Astrocyte of the spinal cord (primary cell): Measurements from ENCODE around the gene NOP10.

Experiments used
- DNase-seq: peaks from one replicate; pipeline ENCODE4 v3.0.0; 2011; ENCODE audit warnings: low read depth, low spot score
- H3K4me3 ChIP-seq: 2 replicates; pipeline ENCODE4 v1.5.1; 2011; ENCODE audit warnings: low read depth, mild to moderate bottlenecking, low read length, moderate library complexity
- in situ Hi-C: cut with HindIII; loops from 2 replicates; pipeline ENCODE4 v1.10.0; 2017; ENCODE audit warnings: low sequenced_read_pairs
- TF ChIP-seq, protein P1 (sequence below): IDR thresholded peaks from 2 replicates; pipeline ENCODE4 v1.5.1; 2012; ENCODE audit warnings: low read depth, mild to moderate bottlenecking, low read length, inconsistent platforms

NOP10 gene

DNA sequence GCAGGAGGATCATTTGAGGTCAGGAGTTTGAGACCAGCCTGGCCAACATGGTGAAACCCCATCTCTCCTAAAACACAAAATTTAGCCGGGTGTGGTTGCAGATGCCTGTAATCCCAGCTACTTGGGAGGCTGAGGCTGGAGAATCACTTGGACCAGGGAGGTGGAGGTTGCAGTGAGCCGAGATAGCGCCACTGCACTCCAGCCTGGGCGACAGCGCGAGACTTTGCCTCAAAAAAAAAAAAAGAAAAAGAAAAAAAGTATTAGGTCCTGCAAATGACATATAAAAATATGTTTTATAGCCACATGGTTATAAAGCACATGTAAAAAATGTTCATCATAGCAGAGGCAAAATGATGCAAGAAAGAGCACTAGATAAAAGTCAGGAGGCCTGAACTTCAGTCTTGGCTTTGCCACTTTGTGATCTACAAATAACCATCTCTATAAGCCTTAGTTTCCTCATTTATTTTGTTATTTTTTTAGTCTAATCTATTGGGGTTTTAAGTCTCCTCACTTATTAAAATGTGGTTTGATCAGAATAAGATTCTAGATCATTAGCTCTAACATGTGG lies 10.3 kb downstream of the NOP10 start:
- no peak for DNase-seq
- in situ Hi-C loops = no loop called here
- TF ChIP-seq, protein P1, sequence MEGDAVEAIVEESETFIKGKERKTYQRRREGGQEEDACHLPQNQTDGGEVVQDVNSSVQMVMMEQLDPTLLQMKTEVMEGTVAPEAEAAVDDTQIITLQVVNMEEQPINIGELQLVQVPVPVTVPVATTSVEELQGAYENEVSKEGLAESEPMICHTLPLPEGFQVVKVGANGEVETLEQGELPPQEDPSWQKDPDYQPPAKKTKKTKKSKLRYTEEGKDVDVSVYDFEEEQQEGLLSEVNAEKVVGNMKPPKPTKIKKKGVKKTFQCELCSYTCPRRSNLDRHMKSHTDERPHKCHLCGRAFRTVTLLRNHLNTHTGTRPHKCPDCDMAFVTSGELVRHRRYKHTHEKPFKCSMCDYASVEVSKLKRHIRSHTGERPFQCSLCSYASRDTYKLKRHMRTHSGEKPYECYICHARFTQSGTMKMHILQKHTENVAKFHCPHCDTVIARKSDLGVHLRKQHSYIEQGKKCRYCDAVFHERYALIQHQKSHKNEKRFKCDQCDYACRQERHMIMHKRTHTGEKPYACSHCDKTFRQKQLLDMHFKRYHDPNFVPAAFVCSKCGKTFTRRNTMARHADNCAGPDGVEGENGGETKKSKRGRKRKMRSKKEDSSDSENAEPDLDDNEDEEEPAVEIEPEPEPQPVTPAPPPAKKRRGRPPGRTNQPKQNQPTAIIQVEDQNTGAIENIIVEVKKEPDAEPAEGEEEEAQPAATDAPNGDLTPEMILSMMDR = no peak
- H3K4me3 ChIP-seq = no peak overlapping the region

DNA sequence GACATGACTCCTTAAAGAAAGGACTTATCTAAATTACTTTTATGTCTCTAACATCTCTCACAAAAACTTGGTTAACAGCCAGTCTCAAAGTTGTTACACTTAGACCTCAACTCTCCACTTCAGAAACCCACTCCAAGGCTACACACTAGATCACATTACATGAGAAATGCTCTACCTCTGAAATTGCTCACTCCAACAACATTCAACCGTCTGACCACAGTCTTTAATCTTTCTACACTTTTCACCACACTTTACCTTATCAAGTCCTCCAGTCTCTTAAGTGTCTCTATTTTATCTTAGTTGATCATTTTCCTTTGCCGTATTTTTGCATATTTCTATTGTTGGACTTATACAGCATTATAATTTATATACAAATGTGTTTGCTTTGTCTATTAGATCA lies 11.1 kb downstream of the NOP10 start:
- peak; percentile 19 for DNase-seq
- no peak overlapping the region for H3K4me3 ChIP-seq
- TF ChIP-seq, protein P1 = no peak
- in situ Hi-C loops = no loop called here

DNA sequence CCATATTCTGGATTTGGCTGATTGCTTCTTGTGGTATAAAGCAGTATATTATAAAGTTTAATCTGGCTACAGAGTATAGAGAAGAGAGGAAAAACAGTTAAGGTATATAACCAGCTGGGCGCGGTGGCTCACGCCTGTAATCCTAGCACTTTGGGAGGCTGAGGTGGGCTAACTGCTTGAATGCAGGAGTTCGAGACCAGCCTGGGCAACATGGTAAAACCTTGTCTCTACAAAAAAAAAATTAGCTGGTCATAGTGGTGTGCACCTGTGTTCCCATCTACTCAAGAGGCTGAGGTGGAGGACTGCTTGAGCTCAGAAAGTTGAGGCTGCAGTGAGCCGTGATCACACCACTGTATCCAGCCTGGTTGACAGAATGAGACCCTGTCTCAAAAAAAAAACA lies 12.7 kb downstream of the NOP10 start:
- no peak for DNase-seq
- TF ChIP-seq, protein P1 = no peak
- H3K4me3 ChIP-seq = no peak overlapping the region

GRCh38 chr15:34329006-34329405 lies 13.9 kb downstream of the NOP10 start:
- TF ChIP-seq, protein P1 = no peak
- in situ Hi-C loops = no loop called here
- DNase-seq = no peak
- no peak overlapping the region for H3K4me3 ChIP-seq

More for the DNA sequence above, 12.7 kb downstream of the NOP10 start:
- in situ Hi-C loops = no loop called here

DNA sequence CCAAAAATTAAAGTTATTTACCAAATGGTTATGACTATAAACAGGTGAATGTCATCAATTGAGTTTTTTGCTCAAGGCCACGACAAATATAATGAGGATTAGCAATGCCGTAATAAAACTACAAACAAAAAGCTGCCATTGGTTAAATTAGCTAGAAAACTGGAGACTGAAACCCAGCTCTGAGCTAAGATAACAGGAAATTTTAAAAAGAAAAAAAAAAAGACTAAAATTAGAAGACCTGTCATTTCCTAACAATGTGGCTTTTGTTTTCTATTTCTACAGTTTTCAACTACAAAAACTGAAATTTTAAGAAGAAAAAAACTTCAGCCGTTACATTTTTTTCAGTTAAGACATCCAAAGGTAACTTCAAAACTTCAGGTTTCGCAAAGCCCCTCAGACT lies 15.0 kb downstream of the NOP10 start:
- H3K4me3 ChIP-seq = no peak overlapping the region
- TF ChIP-seq, protein P1 = no peak
- DNase-seq = no peak
- in situ Hi-C loops = no loop called here

DNA sequence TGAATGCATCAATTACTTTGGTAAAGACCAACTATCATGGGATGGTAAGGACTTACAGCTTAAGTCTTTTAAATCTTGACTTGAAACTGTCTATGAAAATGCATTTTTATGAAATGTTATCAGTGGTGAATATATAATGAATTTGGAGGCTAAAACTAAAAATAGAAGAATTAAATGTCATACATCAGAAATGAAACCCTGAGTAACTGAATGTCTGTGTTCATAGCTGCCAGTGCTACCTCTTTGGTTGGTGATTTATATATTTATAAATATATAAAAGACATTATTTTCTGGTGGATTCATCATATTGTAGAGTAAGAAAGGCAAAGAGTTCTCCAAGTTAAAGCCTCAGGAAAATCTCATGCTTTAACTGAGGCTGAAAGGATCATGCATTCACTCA lies 17.6 kb downstream of the NOP10 start:
- TF ChIP-seq, protein P1 = no peak
- H3K4me3 ChIP-seq = no peak overlapping the region
- in situ Hi-C loops = no loop called here
- no peak for DNase-seq

GRCh38 chr15:34324933-34325332 lies 18.0 kb downstream of the NOP10 start:
- TF ChIP-seq, protein P1 = no peak
- in situ Hi-C loops = no loop called here
- no peak overlapping the region for H3K4me3 ChIP-seq
- no peak for DNase-seq
